ENCODE results near the gene NAA30.

- TF ChIP-seq, protein P1, sequence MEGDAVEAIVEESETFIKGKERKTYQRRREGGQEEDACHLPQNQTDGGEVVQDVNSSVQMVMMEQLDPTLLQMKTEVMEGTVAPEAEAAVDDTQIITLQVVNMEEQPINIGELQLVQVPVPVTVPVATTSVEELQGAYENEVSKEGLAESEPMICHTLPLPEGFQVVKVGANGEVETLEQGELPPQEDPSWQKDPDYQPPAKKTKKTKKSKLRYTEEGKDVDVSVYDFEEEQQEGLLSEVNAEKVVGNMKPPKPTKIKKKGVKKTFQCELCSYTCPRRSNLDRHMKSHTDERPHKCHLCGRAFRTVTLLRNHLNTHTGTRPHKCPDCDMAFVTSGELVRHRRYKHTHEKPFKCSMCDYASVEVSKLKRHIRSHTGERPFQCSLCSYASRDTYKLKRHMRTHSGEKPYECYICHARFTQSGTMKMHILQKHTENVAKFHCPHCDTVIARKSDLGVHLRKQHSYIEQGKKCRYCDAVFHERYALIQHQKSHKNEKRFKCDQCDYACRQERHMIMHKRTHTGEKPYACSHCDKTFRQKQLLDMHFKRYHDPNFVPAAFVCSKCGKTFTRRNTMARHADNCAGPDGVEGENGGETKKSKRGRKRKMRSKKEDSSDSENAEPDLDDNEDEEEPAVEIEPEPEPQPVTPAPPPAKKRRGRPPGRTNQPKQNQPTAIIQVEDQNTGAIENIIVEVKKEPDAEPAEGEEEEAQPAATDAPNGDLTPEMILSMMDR (IDR thresholded peaks at IDR 0.05; ENCODE audit: insufficient read depth, low read length) = no peak
- TF ChIP-seq POLR2AphosphoS5 (IDR thresholded peaks at IDR 0.05; ENCODE audit: low read depth) = no peak
Observed at GRCh38 chr14:57390806-57391516, 575 bp downstream of the NAA30 start.
